H1 (cell line): ENCODE measurements around the gene TBC1D7. TPM values are rescaled to one million over a fixed set of nuclear protein-coding genes. Genes with fewer than 3 reads are reported as not detected.

ENCODE experiments used
- CTCF ChIA-PET: fragments of 300-600 bp; sonication (Branson Sonifier 250); formaldehyde crosslinking; loops from one replicate; lab custom pipeline; 2021; ENCODE audit not compliant: partially characterized antibody; lab: Charles Lee
- POLR2A ChIA-PET: fragments of 300-600 bp; sonication (Branson Sonifier 250); formaldehyde crosslinking; loops from one replicate; lab custom pipeline; 2021; ENCODE audit warnings: inconsistent platforms; ENCODE audit not compliant: partially characterized antibody; lab: Charles Lee
- DNase-seq, 2 experiments: peaks; one replicate each; pipeline versions ENCODE4 v3.0.0 to v3.0.0-alpha.2; 2010 to 2022; ENCODE audit warnings: low spot score in 2 of 2, low read depth in 1 of 2, mixed read lengths in 1 of 2
- FAIRE-seq: peaks from 2 replicates; lab custom pipeline; 2011; peaks lifted over from hg19 to GRCh38; lab: Jason Lieb, UNC
- H2AFZ ChIP-seq: 2 replicates; pipeline ENCODE4 v1.8.1; 2012; ENCODE audit warnings: low read length, inconsistent platforms
- H2AK5ac ChIP-seq: 2 replicates; pipeline ENCODE4 v1.6.1; 2013; ENCODE audit warnings: low read depth, low read length
- H2BK120ac ChIP-seq: replicated peaks from 2 replicates; pipeline ENCODE3; 2013; ENCODE audit warnings: low read depth, low read length, inconsistent platforms
- H2BK12ac ChIP-seq: 2 replicates; pipeline ENCODE4 v1.6.1; 2013; ENCODE audit warnings: low read depth, low read length
- H2BK15ac ChIP-seq: 2 replicates; pipeline ENCODE4 v1.6.1; 2013; ENCODE audit warnings: low read length
- H2BK20ac ChIP-seq: 2 replicates; pipeline ENCODE4 v1.6.1; 2013; ENCODE audit warnings: low read length
- H2BK5ac ChIP-seq: 2 replicates; pipeline ENCODE4 v1.6.1; 2013; ENCODE audit warnings: low read depth, low read length
- H3K14ac ChIP-seq: 2 replicates; pipeline ENCODE4 v1.6.1; 2013; ENCODE audit warnings: inconsistent platforms; ENCODE audit not compliant: insufficient read length
- H3K18ac ChIP-seq: 2 replicates; pipeline ENCODE4 v1.6.1; 2013; ENCODE audit warnings: low read length; ENCODE audit errors: extremely low read depth
- H3K23ac ChIP-seq: 2 replicates; pipeline ENCODE4 v1.6.1; 2013; ENCODE audit warnings: inconsistent platforms; ENCODE audit not compliant: insufficient read length
- H3K23me2 ChIP-seq: 2 replicates; pipeline ENCODE4 v1.6.1; 2013; ENCODE audit warnings: low read depth, low read length
- H3K27ac ChIP-seq: 2 replicates; pipeline ENCODE4 v1.6.1; 2011; ENCODE audit warnings: low read depth, low read length, inconsistent platforms
- H3K27me3 ChIP-seq, 4 experiments: replicated peaks in 1 of 4; 1 replicate in 1 of 4; 2 replicates in 3 of 4; pipeline versions ENCODE4 v1.6.1 to v1.8.1; 2011 to 2013; ENCODE audit warnings: low read length in 3 of 4, mild to moderate bottlenecking in 3 of 4, inconsistent platforms in 2 of 4, mixed read lengths in 2 of 4, moderate library complexity in 1 of 4; ENCODE audit not compliant: control insufficient read depth in 3 of 4, insufficient read depth in 3 of 4; ENCODE audit errors: extremely low read depth in 1 of 4
- H3K36me3 ChIP-seq, 4 experiments: 2 replicates each; pipeline versions ENCODE4 v1.6.1 to v1.8.1; 2011 to 2013; ENCODE audit warnings: mild to moderate bottlenecking in 4 of 4, low read length in 3 of 4, moderate library complexity in 2 of 4, control low read depth in 1 of 4, inconsistent platforms in 1 of 4; ENCODE audit not compliant: insufficient read depth in 4 of 4, control insufficient read depth in 2 of 4
- H3K4ac ChIP-seq: replicated peaks from 2 replicates; pipeline ENCODE3; 2013; ENCODE audit warnings: low read length, low read depth, mixed read lengths, inconsistent platforms; ENCODE audit not compliant: insufficient read length
- H3K4me1 ChIP-seq, 4 experiments: replicated peaks in 1 of 4; 1 replicate in 1 of 4; 2 replicates in 3 of 4; pipeline versions ENCODE4 v1.6.1 to v1.8.1; 2011 to 2013; ENCODE audit warnings: low read length in 3 of 4, inconsistent platforms in 2 of 4, mixed read lengths in 1 of 4; ENCODE audit not compliant: insufficient read depth in 4 of 4, control insufficient read depth in 3 of 4
- H3K4me2 ChIP-seq, 2 experiments: 2 replicates each; pipeline versions ENCODE4 v1.6.1 to v1.8.1; 2011 to 2013; ENCODE audit warnings: low read depth in 2 of 2, low read length in 2 of 2, control low read depth in 1 of 2, inconsistent platforms in 1 of 2, mild to moderate bottlenecking in 1 of 2; ENCODE audit not compliant: insufficient read depth in 1 of 2
- H3K4me3 ChIP-seq, 4 experiments: fragments of 200-600, 300-600 bp in 1 of 4; sonication (generic), shearing (Covaris generic), sonication (Bioruptor Twin) in 1 of 4; 2 replicates each; pipeline versions ENCODE4 v1.5.1 to v1.8.1; 2011 to 2016; ENCODE audit warnings: low read length in 4 of 4, low read depth in 3 of 4, control low read depth in 2 of 4, inconsistent platforms in 2 of 4, mild to moderate bottlenecking in 2 of 4, mixed read lengths in 1 of 4, moderate library complexity in 1 of 4; ENCODE audit not compliant: insufficient read depth in 2 of 4; ENCODE audit errors: extremely low read depth in 1 of 4
- H3K56ac ChIP-seq: replicated peaks from 2 replicates; pipeline ENCODE3; 2013; ENCODE audit warnings: low read depth, mild to moderate bottlenecking, mixed read lengths, low read length, inconsistent platforms; ENCODE audit not compliant: insufficient read length
- H3K79me1 ChIP-seq: 2 replicates; pipeline ENCODE4 v1.6.1; 2013; ENCODE audit warnings: low read depth, low read length, control low read depth
- H3K79me2 ChIP-seq, 2 experiments: 2 replicates each; pipeline versions ENCODE4 v1.6.1 to v1.8.1; 2012 to 2013; ENCODE audit warnings: low read length in 2 of 2, mild to moderate bottlenecking in 2 of 2, inconsistent platforms in 1 of 2; ENCODE audit not compliant: insufficient read depth in 2 of 2, control insufficient read depth in 1 of 2
- H3K9ac ChIP-seq, 4 experiments: replicated peaks in 1 of 4; 1 replicate in 1 of 4; 2 replicates in 3 of 4; pipeline versions ENCODE4 v1.6.1 to v1.8.1; 2011 to 2013; ENCODE audit warnings: low read depth in 3 of 4, low read length in 3 of 4, control low read depth in 2 of 4, mild to moderate bottlenecking in 2 of 4, moderate library complexity in 2 of 4, inconsistent platforms in 1 of 4; ENCODE audit errors: extremely low read depth in 1 of 4
- H3K9me3 ChIP-seq, 2 experiments: 2 replicates each; pipeline versions ENCODE4 v1.6.1 to v1.8.1; 2012 to 2013; ENCODE audit warnings: mild to moderate bottlenecking in 2 of 2, moderate library complexity in 2 of 2, control low read depth in 1 of 2, inconsistent platforms in 1 of 2, low read depth in 1 of 2, low read length in 1 of 2, mixed read lengths in 1 of 2; ENCODE audit not compliant: insufficient read depth in 2 of 2
- H4K20me1 ChIP-seq, 2 experiments: replicated peaks in 1 of 2; 2 replicates each; pipeline versions ENCODE3 to v1.8.1; 2011 to 2013; ENCODE audit warnings: inconsistent platforms in 2 of 2, low read length in 2 of 2, mild to moderate bottlenecking in 1 of 2; ENCODE audit not compliant: insufficient read depth in 2 of 2, control insufficient read depth in 1 of 2
- H4K5ac ChIP-seq: 2 replicates; pipeline ENCODE4 v1.6.1; 2013; ENCODE audit warnings: low read length, low read depth, mixed read lengths, inconsistent platforms; ENCODE audit not compliant: insufficient read length
- H4K8ac ChIP-seq: 2 replicates; pipeline ENCODE4 v1.8.0; 2013; ENCODE audit warnings: mild to moderate bottlenecking, moderate library complexity, low read length, inconsistent platforms; ENCODE audit not compliant: insufficient read depth; ENCODE audit errors: extremely low read depth
- H4K91ac ChIP-seq: replicated peaks from 2 replicates; pipeline ENCODE3; 2013; ENCODE audit warnings: low read length, mixed read lengths, inconsistent platforms; ENCODE audit not compliant: insufficient read length
- ASH2L ChIP-seq: fragments of 200-600, 300-600 bp; sonication (generic); IDR thresholded peaks from one replicate; pipeline ENCODE4 v1.7.1; 2017; ENCODE audit warnings: low read length
- CBX5 ChIP-seq: fragments of 300-800, 300-1000 bp; sonication (generic); IDR thresholded peaks from 2 replicates; pipeline ENCODE4 v1.7.1; 2016; ENCODE audit warnings: antibody characterized with exemption, low read length, low read depth
- CREB1 ChIP-seq: IDR thresholded peaks from 2 replicates; pipeline ENCODE4 v1.6.1; 2012; ENCODE audit warnings: inconsistent platforms
- RFX5 ChIP-seq: IDR thresholded peaks from 2 replicates; pipeline ENCODE4 v1.6.1; 2011; ENCODE audit warnings: low read depth, low read length, improper control_type of control experiment, borderline replicate concordance
- SIN3A ChIP-seq, 2 experiments: IDR thresholded peaks in 1 of 2; conservative IDR thresholded peaks in 1 of 2; 2 replicates each; pipeline ENCODE4 v1.6.1; 2011 to 2012; ENCODE audit warnings: low read length in 2 of 2, improper control_type of control experiment in 1 of 2, low read depth in 1 of 2, mild to moderate bottlenecking in 1 of 2
- TAF1 ChIP-seq: IDR thresholded peaks from 2 replicates; pipeline ENCODE4 v1.6.1; 2011; ENCODE audit warnings: mild to moderate bottlenecking, low read depth, low read length
- WGBS, 2 experiments: shearing (Covaris generic) in 1 of 2; methylation state at CpG; one replicate each; pipeline versions ENCODE4 v1.1.6 to v1.1.7; 2013 to 2015; ENCODE audit warnings: low lambda C conversion rate in 2 of 2, mixed read lengths in 2 of 2, inconsistent platforms in 1 of 2, low coverage in 1 of 2, missing lambda C conversion rate in 1 of 2; ENCODE audit not compliant: insufficient replicate concordance in 2 of 2, insufficient coverage in 1 of 2, insufficient read length in 1 of 2; ENCODE audit errors: extremely low coverage in 1 of 2, missing lambda C conversion rate in 1 of 2; 5-methylcytosine and 5-hydroxymethylcytosine counted together
- polyA plus RNA-seq, 7 experiments: library from polyadenylated mRNA; depleted of rRNA in 3 of 7; stranded (reverse) in 5 of 7; unstranded in 2 of 7; fragments of >200 nt in 5 of 7; fragments of 200-250 nt in 2 of 7; gene quantifications; 1 replicate in 5 of 7; 2 replicates in 1 of 7; 4 replicates in 1 of 7; pipeline versions ENCODE4 v1.2.1 to v1.2.3, GENCODE V29; 2011 to 2013; ENCODE audit warnings: missing spikeins in 2 of 7, mixed read lengths in 2 of 7
- total RNA-seq: library from RNA; stranded (reverse); fragmentation: NEBNext Ultra II Directional; extraction: Animal tissue kit (Norgen Biotek cat#: 25700); gene quantifications from 2 replicates; pipeline ENCODE4 v1.2.1, GENCODE V29; 2021

Gene TBC1D7
- total and polyA plus RNA-seq, 2 of the 8 experiments (the other 6 are each of a cell fraction or from before 2014, with no cell fraction given) = 46.1 to 55.2 TPM

DNA sequence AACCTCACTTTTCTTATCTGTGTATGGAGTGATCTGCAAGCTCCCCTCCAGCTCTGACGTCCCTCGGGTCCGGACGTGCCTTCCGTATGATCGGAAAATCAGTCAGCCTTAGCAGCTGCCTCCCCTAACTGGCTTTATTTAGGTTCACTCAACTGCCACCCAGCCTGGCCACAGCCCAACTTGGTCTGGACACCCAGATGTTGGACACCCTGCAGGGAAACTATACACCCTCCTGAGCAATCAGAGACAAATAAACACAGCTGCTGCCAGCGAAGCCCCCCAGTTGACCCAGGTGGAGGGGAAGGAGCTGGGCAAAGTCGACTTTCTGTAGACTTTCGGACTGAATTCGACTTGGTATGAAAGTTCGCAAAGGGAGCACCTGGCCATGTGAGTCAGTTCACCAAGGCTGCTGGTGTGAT, 28.9 kb downstream of the TBC1D7 start:
- Histone ChIP-seq H4K8ac (peak overlapping the region; percentile 1; the same call in 1 of the 2 replicates), H3K36me3 (peaks cover 14 to 44% (median 38%) of the 10 kb centered on the region in 4 experiments; a peak in 7 of 8 replicates), H3K79me2 (no peaks in the 10 kb centered on the region), H3K23ac (no peak overlapping the region), H2BK20ac (no peak overlapping the region), H3K4ac (no peak overlapping the region), H3K27ac (no peak overlapping the region), H4K5ac (no peak overlapping the region), H2BK5ac (no peak overlapping the region), H3K9me3 (no peaks in the 10 kb centered on the region), H3K18ac (no peak overlapping the region), H3K4me3 (no peak overlapping the region), H2AFZ (no peak overlapping the region), H3K4me1 (no peaks in the 10 kb centered on the region), H4K91ac (no peak overlapping the region), H3K9ac (no peak overlapping the region), H3K14ac (no peak overlapping the region), H3K79me1 (0 out of 2 replicates have a peak, but pooled peaks cover 6% of the 10 kb centered on the region), H2BK12ac (no peak overlapping the region), H2AK5ac (no peak overlapping the region), H2BK15ac (no peak overlapping the region), H3K4me2 (no peak overlapping the region), H4K20me1 (peaks cover 10 to 12% of the 10 kb centered on the region in 2 experiments), H2BK120ac (no peak overlapping the region), H3K27me3 (no peaks in the 10 kb centered on the region), H3K56ac (no peak overlapping the region), H3K23me2 (no peaks in the 10 kb centered on the region)
- ChIA-PET CTCF (interaction anchor here (0.6 to 1.8 kb wide), 2 partner anchors 21 to 281 kb away, joined by 3 to 5 read pairs; no protein-coding TSS in a partner anchor), POLR2A (interaction anchor here (1.1 kb wide), 1 partner anchor 10 kb away, joined by 4 read pairs; no protein-coding TSS in a partner anchor)
- 92% methylated on average over 11 of the region's 11 CpGs; no CpG with 5 or more reads in 1 of the 2 experiments for WGBS, 2 experiments
- DNase-seq = no peak
- no peak for FAIRE-seq
- TF ChIP-seq CREB1 (no peak), CBX5 (no peak), SIN3A (conservative IDR thresholded peaks at IDR 0.05 in 1 of 2, IDR thresholded peaks at IDR 0.05 in 1 of 2; ENCODE audit: low read depth in 1 of 2, low read length in 2 of 2) (no peak), TAF1 (no peak), ASH2L (no peak), RFX5 (no peak)
